Stomach (tissue), 4 donors: ENCODE data around the gene OCSTAMP.

Source experiments
- EP300 ChIP-seq: sonication (generic); formaldehyde crosslinking; IDR thresholded peaks from one replicate; pipeline ENCODE4 v1.6.1; 2017; ENCODE audit warnings: antibody characterized with exemption
- POLR2A ChIP-seq, 4 donors: fragments of 450-650 bp; IDR thresholded peaks; one replicate each; pipeline ENCODE4 v1.6.1; 2016; ENCODE audit warnings: antibody characterized with exemption in 4 of 4, control low read depth in 2 of 4, mild to moderate bottlenecking in 1 of 4, moderate library complexity in 1 of 4
- POLR2AphosphoS5 ChIP-seq, 3 donors: sonication (generic); formaldehyde crosslinking; IDR thresholded peaks; one replicate each; pipeline ENCODE4 v1.6.1; 2016; ENCODE audit warnings: antibody characterized with exemption in 3 of 3
- TF ChIP-seq, protein P1 (sequence below), 7 experiments: fragments of 450-650 bp in 4 of 7; fragments of 200-600 bp in 3 of 7; sonication (generic) in 3 of 7; IDR thresholded peaks; one replicate each; pipeline ENCODE4 v1.5.1; 2016 to 2019; ENCODE audit warnings: antibody characterized with exemption in 7 of 7, control low read depth in 2 of 7, mild to moderate bottlenecking in 1 of 7

DNA sequence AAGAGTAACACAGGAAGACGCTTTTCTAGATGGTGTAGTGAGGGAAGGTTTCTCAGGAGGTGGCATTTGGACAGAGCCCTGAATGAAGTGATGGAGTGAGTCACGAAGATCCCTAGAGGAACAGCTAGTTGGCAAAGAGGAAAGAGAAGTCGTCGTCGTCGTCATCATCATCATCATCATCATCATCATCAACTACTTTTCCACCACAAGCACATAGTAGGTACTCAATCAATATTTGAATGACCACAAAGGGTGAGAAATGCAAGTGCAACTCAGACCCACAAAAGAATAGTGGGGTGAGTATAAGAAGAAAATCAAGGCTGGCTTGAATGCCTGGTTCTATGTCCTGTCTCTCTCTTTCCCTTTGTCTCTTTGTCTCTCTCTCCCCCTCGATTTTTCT, 28.3 kb upstream of the OCSTAMP start:
- TF ChIP-seq POLR2A (IDR thresholded peaks at IDR 0.05) (no peak), EP300 (no peak), POLR2AphosphoS5 (IDR thresholded peaks at IDR 0.05) (no peak)
- TF ChIP-seq, protein P1, sequence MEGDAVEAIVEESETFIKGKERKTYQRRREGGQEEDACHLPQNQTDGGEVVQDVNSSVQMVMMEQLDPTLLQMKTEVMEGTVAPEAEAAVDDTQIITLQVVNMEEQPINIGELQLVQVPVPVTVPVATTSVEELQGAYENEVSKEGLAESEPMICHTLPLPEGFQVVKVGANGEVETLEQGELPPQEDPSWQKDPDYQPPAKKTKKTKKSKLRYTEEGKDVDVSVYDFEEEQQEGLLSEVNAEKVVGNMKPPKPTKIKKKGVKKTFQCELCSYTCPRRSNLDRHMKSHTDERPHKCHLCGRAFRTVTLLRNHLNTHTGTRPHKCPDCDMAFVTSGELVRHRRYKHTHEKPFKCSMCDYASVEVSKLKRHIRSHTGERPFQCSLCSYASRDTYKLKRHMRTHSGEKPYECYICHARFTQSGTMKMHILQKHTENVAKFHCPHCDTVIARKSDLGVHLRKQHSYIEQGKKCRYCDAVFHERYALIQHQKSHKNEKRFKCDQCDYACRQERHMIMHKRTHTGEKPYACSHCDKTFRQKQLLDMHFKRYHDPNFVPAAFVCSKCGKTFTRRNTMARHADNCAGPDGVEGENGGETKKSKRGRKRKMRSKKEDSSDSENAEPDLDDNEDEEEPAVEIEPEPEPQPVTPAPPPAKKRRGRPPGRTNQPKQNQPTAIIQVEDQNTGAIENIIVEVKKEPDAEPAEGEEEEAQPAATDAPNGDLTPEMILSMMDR (IDR thresholded peaks at IDR 0.05), result no peak
